AG04450 (cell line): ENCODE data around the gene RNF212. TPM values are rescaled to one million over a fixed set of nuclear protein-coding genes. Genes with fewer than 3 reads are reported as not detected.

Experiments used
- CTCF ChIA-PET: fragments of 300-600, 350-600 bp; formaldehyde crosslinking; extraction: SDS; loops from one replicate; lab custom pipeline; 2022; ENCODE audit warnings: antibody characterized with exemption, inconsistent platforms; lab: Charles Lee
- POLR2A ChIA-PET: fragments of 350-600 bp; formaldehyde crosslinking; extraction: SDS; loops from one replicate; lab custom pipeline; 2021; ENCODE audit warnings: antibody characterized with exemption, inconsistent platforms; lab: Yijun Ruan, JAX
- DNase-seq: peaks from one replicate; pipeline ENCODE4 v3.0.0-alpha.2; 2011; ENCODE audit warnings: low read depth, low spot score
- H3K27ac ChIP-seq: one replicate; pipeline ENCODE4 v1.5.1; 2012; ENCODE audit warnings: low read depth, low read length, control low read depth
- H3K27me3 ChIP-seq: one replicate; pipeline ENCODE4 v1.6.0; 2012; ENCODE audit warnings: low read length; ENCODE audit not compliant: control insufficient read depth, insufficient read depth
- H3K4me3 ChIP-seq: 2 replicates; pipeline ENCODE4 v1.5.1; 2011; ENCODE audit warnings: mild to moderate bottlenecking, low read depth, low read length, control low read depth
- H3K9me3 ChIP-seq: 2 replicates; pipeline ENCODE4 v1.5.1; 2012; ENCODE audit warnings: low read length; ENCODE audit not compliant: control insufficient read depth, insufficient read depth
- CTCF ChIP-seq: IDR thresholded peaks from 2 replicates; pipeline ENCODE4 v1.5.1; 2011; ENCODE audit warnings: low read depth, low read length, control low read depth, inconsistent platforms
- polyA plus RNA-seq: library from polyadenylated mRNA; depleted of rRNA; stranded (reverse); fragments of >200 nt; gene quantifications from 2 replicates; pipeline ENCODE4 v1.2.3, GENCODE V29; 2011

The RNF212 gene
- polyA plus RNA-seq, 1 experiment: 0.88 TPM

- POLR2A ChIA-PET: no interaction called here
- Histone ChIP-seq H3K4me3 (no peak overlapping the region), H3K9me3 (no peaks in the 10 kb centered on the region; the same call in 1 of the 2 replicates), H3K27me3 (no peaks in the 10 kb centered on the region), H3K27ac (no peak overlapping the region)
- no peak for DNase-seq
- CTCF ChIA-PET: no interaction called here
- TF ChIP-seq CTCF: no peak
These were observed 82.8 kb downstream of the RNF212 start for GRCh38 chr4:1030559-1030958.

GRCh38 chr4:1030031-1030430, 83.3 kb downstream of the RNF212 start:
- no peak for TF ChIP-seq CTCF
- H3K9me3 ChIP-seq: no peaks in the 10 kb centered on the region; the same call in 1 of the 2 replicates
- POLR2A ChIA-PET: no interaction called here

GRCh38 chr4:1029529-1029928, 83.8 kb downstream of the RNF212 start:
- Histone ChIP-seq H3K27me3 (no peaks in the 10 kb centered on the region), H3K27ac (no peak overlapping the region), H3K4me3 (no peak overlapping the region), H3K9me3 (no peaks in the 10 kb centered on the region; the same call in 1 of the 2 replicates)
- DNase-seq: no peak
- TF ChIP-seq CTCF: no peak
- ChIA-PET CTCF (no interaction called here), POLR2A (no interaction called here)

More at GRCh38 chr4:1030031-1030430, 83.3 kb downstream of the RNF212 start:
- no peaks in the 10 kb centered on the region for H3K27me3 ChIP-seq
- CTCF ChIA-PET: no interaction called here
- H3K27ac ChIP-seq: no peak overlapping the region
- no peak for DNase-seq
- no peak overlapping the region for H3K4me3 ChIP-seq

- ChIA-PET POLR2A (no interaction called here), CTCF (no interaction called here)
- no peak overlapping the region for H3K4me3 ChIP-seq
- DNase-seq: no peak
- no peaks in the 10 kb centered on the region for H3K27me3 ChIP-seq
- H3K9me3 ChIP-seq: peaks cover 2% of the 10 kb centered on the region; the same call in 1 of the 2 replicates
- no peak for TF ChIP-seq CTCF
- no peak overlapping the region for H3K27ac ChIP-seq
These were observed 84.7 kb downstream of the RNF212 start for GRCh38 chr4:1028574-1029220.

- DNase-seq: no peak
- no peak for TF ChIP-seq CTCF
- Histone ChIP-seq H3K4me3 (no peak overlapping the region), H3K27me3 (no peaks in the 10 kb centered on the region), H3K27ac (no peak overlapping the region), H3K9me3 (peaks cover 3% of the 10 kb centered on the region; the same call in 1 of the 2 replicates)
- ChIA-PET POLR2A (no interaction called here), CTCF (no interaction called here)
These were observed 85.5 kb downstream of the RNF212 start for GRCh38 chr4:1027915-1028238.
